ENCODE results near the gene TUBGCP3.

Gene TUBGCP3

DNA sequence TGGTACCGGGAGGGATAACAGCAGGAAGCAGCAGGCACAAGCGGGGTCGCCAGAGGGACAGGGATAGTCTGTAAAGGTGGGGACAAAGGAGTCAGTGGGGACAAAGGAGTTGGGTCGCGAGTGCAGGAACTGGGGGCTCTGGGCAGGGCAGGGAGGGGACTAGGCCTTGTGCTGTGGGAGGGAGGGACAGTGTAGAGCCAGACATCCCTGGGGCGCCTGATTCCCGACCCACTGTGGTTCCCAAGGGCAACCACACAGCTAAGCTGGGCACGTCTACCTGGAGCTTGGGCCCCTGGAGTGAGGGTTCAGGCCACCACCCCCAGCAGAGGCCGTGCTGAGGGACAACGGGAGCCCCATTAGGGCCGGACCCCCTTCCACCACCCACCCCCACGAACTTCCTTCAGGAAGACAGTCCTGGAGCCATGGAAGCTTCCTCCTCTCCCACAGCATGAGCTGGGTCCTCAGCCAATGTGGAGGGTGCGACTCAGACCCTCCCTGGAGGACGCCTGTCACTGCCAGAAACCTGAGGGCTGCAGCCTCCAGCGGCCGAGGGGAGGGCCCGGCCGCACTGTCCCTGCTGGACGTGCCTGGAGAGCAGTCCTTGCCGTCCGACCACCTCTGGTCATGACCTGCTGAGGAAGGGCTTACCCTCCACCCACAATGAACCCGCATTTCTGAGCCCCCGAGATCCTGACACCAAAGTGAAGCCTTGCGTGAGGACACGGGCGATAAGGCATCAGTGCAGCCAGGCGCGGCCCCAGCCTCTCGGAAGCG is 133.9 kb downstream of the TUBGCP3 start:
- no peak for DNase-seq (ENCODE audit: low read depth in 3 of 3)

DNA sequence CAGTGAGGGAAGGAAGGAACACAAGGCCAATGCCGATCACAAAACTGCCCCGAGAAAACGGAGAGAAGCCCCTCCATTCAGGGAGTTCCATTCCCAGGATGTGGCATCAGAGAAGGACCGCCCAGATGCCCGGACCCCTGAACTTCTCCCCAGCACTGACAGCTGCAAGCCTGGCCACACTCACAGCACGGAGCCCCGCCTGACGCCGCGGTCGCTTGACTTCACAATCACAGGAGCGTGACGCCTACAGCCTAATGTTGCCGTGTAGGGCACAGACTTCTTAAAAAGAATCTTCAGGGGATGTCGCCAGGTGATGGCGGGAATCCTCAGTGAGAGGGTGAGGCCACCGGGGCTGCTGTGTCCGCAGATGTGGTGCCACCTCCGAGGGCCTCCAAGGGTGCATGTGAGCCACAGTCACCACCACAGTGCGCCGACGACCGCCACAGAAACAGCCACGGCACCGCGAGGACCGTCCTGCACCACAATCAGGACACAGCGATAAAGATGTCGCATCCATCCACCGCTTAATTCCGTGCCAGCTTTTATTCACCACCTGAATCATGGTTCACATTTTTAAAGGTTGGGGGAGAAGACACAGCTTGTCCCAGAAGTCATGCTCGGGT is 134.6 kb downstream of the TUBGCP3 start:
- no peak for DNase-seq (ENCODE audit: low read depth in 3 of 3)

DNA sequence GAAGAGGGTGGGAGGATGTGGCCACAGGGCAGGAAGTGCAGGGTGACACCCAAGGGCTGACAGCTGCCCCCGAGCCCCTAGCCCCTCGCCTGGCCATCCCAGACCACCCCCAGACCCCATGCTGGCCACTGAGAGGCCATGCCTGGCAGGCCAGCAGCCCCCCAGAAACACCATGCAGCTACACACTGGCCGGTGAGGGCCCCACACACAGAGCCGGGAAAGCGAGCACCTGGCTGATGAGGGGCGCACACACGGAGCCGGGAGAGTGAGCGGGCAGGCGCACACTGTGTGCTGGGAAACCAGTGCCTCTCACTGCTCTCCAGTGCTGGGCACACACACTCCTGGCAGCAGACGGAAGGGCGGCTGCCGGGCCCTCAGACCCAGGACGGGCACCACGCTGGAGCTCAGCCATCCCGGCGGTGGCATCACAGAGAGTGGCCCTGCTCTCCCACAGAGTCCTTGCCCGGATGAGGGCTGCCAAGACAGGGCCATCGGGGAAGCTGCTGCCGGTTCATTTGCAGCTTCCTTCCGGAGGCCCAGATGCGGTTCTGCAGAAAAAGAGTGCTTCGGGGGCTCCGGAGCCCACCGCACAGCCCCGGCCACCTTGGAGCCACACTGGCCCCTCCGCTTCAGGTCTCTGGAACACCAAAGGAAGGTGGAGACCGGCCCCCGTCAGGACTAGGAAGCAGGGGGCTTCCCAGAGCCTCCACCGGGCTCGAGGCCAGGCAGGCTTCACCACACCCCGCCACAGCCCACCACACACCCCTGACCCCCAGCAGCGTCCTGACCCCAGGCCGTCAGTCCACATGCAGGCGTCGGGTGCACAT is 135.4 kb downstream of the TUBGCP3 start:
- DNase-seq (ENCODE audit: low read depth in 3 of 3): no peak

DNA sequence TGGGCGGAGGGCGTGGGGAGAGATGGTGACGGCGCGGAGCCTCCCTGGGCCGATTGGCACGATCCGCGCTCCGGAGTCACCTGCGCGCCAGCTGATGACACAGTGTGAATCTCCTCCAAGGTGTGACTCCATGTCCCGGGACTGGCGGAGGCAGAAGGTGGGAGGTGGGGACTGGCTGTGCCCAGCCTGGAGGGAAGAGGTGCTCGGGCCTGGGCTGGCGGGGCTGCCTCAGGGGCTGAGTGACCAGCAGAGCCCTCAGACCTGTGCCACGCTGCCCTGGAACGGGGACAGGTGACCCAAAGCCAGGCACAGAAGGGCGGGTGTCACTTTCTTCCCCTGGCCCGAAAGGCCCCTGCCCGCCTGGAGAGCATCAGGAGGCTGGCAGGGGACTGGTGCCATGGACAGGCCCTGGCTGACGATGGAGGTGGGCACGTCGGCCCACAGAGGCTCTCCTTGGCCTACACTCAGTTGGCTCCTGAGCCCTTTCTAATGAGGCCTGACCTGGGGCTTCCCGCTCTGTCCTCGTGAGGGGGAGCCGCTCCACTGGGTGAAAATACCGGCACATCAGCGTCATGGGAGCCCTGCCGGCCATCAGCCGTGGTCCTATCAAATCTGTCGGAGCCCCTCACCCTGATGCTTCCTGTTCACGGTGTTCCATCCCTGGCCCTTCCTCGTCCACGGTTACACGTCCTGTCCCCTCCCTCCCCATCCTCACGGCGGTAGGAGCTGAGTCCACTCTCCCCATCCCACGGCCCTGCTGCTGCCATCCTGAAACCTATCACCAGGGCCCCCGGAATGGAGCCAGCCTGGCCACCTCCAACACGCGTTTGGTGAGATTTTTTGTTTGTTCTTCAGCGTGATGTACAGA is 136.2 kb downstream of the TUBGCP3 start:
- DNase-seq (ENCODE audit: low read depth in 3 of 3): no peak

DNA sequence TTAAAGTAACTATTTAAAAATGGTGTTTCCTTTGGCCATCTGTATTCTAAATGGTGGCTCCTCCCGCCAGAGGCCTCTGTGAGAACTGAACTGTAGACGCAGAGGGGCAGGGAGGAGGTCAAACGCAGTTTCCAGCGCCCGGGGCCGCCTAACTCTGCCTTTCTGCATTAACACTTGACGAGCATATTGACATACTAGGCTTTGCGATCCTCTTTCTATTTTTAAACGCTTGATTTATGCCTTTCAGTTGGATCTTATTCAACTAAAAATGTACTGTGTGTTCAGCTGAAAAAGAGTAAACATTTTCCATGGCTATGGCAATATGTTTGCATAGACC is 137.1 kb downstream of the TUBGCP3 start:
- DNase-seq (ENCODE audit: low read depth in 3 of 3): no peak

DNA sequence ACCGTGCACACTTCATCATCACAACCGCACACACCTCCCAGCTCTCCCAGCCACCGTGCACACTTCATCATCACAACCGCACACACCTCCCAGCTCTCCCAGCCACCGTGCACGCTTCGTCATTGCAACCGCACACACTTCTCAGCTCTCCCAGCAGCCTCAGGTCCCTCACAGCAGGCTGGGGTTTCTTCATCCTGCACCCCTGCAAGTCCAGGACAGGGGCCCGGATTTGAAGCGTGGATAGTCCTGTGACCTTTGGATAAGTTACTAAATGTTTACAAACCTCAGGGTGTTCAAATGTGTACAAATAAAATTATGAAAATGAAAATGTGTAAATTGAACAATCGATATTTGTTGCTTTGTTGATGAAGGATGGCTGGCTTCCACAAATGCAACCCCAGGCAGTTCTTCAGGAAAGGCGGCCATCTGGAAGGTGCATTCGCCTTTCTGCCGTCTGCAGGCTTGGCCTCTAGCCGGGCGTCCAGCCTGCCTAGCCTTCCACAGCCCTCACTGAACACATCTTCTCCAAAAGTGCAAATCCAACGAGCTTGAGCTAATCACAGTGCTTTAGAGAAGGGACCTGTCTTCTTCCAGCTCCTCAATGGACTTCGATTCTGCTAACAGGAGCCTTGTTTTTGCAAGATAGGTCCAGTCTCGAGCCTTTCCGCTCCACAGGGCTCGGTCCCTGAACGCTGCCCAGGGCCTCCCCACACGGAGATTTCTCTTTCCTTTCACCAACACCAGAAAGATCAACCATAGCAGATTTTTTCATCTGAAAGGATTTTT is 137.6 kb downstream of the TUBGCP3 start:
- no peak for DNase-seq (ENCODE audit: low read depth in 3 of 3)

DNA sequence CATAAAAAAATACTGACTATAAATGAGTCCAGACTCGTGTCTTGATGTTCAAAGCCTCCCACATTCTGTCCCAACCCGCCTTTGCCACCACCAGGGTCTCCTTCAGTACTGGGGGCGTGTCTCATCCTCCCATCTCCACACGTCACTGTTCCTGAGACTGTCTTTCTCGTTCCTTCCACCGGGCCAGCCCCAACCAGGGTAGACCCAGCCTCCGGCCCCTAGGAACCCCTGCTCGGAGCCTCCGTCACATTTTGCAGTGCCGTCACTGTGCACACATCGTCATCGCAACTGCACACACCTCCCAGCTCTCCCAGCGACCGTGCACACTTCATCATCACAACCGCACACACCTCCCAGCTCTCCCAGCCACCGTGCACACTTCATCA is 138.4 kb downstream of the TUBGCP3 start:
- no peak for DNase-seq (ENCODE audit: low read depth in 3 of 3)

DNA sequence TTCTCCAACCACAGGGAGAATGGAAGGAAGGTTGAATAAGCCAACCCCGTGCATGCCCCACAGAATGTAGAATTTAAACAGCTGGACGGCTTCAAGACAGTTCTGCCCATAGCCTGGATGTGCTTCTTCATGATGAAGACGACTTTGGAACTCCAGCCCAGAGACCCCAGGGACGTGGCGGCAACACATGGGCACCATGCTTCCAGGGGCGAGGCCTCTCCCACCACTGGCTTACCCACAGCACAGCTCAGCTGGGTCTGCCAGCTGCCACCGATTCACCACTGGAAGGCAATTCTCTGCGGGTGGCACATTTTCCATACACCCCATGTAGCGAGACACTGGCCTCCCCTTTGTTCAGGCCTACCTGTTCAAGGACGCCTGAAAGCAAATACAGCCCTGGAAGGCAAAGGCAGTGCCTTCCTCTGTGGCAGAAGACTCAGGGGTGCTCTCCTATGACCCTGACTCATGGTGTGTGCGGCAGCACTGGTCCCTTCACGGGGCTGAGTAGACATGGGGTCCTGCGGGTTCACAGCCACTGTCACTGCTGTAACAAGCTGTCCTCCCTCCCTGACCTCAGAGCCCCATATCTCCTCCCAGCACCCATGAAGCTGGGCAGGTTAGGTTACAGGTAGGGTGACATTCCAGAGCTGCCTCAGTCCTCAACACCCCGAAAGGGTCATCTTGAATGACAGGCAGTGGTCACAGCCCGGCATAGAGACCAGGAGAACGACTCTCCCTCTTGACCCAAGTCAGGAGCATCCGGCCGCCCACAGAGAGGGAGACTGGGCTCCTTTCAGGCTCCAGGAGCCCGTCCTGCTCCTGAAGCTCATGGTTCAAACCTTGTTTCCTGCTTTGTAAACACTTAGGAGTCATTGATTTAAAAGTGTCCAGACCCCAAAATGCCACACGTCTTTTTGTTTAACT is 139.1 kb downstream of the TUBGCP3 start:
- DNase-seq (ENCODE audit: low read depth in 3 of 3): no peak

DNA sequence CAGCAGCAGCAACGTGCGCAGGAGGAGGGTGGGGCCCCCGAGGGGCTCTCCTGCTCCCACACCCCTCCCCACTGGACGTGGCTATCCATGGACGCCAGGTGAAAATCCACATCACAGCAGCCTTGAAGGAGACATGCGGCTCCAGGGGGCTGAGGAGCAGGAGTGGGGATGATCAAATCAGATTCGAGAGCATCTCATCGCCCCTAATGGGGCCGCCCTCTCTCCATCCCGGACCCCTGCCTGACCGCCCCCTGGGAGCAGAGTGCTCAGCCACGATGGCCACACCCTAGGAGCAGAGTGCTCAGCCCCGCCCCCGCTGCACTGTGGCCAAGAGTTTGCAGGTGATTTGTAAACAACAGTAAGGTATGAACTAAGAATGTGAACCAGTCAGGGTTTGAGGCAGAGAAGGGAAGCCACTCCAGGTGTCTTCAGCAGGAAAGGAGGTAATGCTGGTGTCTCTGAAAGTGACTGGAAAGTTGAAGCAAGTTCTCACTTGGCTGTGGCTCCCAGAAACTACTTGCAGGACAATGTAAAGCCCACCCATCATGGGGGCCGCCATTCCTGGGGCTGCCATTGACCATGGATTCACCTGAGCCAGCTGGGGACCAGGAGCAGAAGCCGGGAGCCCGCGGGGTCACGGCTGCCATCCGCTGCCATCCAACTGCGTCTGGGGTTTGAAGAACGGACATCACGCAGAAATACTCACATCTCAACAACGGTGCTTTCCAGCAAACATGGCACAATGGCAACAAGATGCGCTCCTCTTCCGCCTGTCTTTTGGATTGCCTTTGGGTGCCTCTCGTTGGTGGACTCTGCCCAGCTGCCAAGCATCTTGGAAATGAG is 140.0 kb downstream of the TUBGCP3 start:
- no peak for DNase-seq (ENCODE audit: low read depth in 3 of 3)

DNA sequence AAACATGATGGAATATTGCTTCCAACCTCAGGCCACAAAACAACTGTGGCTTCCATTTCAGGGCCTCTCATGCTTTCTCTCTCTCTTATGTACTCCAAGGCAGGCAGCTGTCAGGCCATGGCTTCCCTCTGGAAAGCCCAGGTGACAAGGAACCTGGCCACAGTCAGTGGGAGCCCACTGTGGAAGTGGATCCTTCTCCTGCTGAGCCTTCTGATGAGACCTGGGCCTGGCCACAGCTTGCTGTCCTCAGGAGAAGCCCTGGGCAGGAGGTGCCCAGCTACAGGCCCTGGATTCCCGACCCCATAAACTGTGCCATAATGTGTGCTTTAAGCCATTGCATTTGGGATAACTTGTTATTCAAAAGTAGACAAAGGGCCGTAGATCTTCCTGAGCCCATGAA is 140.6 kb downstream of the TUBGCP3 start:
- DNase-seq (ENCODE audit: low read depth in 3 of 3): no peak

DNA sequence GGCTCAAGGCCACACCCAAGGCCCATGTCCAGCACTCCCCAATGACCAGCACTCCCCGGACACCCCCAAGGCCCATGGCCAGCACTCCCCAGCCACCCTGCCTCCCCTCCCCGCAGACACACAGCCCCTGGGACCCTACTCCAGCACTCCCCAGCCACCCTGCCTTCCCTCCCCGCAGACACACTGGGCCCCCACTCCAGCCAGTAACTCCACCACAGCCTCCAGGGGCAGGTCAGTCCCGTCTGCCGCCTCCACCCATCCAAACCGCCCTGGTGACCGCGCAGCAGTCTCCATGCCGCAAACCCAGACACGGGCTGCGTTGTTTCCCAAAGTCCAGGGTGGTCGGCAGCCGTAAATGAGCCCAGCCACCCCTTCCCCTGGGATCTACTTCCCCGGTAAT is 141.1 kb downstream of the TUBGCP3 start:
- DNase-seq (ENCODE audit: low read depth in 3 of 3): no peak

DNA sequence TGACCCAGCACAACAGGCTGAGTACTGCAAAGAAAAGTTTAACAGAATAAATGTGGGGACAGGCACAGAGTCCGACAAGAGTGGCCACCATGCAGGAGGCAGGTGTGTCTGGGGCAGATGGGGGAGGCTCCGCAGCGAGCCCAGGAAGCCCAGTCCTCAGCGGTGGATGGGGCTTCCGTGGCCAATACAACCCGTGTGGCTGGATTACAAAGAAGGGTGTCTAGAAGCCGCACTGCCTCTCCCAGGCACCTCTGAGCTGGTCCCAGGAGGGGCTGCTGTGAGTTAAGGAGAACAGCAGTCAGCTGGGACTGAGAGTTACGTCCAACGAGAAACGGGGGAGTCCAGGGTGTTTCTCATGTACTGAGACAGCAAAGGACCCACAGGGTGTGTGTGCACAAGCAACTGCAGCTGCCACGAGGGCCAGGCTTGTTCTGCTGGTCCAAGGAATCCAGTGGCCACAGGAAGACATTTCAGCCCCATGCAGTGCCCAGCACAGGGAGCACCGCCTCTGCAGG is 141.5 kb downstream of the TUBGCP3 start:
- DNase-seq (ENCODE audit: low read depth in 3 of 3): no peak

DNA sequence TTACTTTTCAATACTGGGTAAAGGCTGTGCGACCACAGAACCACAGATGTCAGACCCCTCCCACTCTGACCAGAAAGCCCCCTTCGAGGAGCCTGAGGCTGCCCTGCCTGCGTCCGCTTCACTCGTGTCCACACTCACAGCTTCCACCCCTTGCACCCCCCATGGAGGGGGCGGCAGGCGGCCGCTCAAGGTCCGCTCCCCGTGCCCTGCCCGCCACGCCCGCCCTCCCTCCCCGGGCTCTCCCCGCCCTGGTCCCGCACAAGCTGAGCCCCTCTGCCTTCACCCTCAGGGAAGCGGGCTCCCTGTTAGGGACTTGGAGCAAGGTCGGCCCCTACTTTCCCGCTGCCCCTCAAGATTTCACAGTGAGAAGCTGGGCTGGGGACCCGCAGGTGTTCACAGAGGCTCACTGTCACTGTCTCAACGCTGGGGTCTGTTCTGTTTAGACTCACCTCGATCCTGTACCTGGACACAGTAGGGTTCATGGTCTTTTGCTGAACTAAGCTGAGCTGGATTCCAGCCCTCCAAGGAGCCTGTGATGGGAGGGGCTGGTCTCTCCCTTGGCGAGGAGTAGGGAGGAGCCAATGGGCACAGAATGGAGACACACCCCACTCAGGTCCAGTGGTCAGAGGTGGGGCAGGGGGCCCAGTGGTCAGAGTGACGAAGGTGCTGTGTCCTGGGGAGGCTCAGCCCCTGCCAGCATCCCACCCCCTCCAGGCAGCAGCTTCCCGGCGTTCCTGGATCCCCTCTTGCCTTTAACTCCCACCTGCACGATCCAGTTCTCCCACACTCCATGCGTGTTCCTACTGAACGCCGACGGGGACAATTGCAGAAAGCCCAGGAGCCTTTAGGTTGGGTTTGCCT is 142.3 kb downstream of the TUBGCP3 start:
- DNase-seq (ENCODE audit: low read depth in 3 of 3): no peak

DNA sequence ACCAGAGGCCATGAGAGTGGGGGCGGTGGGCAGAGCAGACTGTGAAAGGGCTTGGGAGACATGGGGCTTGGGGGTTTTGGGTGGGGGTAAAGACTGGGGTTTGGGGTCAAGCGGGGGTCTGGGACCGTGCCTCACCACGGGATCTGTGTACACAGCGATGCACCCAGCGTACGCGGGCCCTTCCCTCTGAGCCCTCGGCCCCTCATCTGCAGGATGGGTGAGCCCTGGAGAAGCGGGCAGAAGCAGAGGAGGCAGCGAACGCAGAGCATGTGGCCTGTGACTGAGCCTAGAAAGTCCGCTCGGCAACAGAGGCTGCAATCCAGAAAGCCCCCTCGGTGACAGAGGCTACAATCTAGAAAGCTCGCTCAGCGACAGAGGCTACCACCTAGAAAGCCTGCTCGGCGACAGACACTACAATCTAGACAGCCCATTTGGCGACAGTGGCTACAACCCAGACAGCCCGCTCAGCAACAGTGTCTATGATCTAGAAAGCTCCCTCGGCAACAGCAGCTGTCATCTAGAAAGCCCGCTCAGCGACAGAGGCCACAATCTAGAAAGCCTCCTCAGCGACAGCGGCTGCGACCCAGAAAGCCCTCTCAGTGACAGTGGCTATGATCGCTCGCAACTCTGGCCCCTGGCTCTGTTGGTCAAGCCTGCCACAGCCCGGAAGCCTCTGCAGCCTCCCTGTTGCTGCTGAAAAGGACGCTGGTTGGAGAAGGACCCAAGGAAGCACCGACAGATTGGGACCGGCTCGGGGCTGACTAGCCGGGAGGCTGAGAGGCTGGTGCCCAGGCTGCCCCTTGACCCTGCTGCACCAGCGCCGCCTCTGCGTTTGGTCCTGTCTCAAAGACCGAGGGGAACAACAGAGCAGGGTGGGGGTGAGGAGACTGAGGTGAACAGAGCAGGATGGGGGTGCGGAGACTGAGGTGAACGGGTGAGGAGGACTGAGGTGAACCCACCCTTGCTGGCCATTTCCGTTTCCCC is 143.2 kb downstream of the TUBGCP3 start:
- no peak for DNase-seq (ENCODE audit: low read depth in 3 of 3)

DNA sequence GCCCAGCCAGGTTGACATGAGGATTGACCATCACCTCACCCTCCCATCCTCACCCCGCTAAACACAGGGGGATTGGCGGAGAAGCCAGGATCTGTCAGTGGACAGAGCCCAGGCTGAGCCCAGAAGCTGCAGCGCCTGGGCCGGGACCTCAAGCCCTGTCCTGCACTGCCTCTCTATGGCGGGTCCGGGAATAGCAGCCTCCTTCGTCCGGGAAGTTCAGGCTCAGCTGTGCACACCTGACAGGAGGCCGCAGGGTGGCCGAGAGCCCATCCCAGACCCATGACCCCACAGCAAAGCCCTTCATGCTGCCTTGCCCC is 144.0 kb downstream of the TUBGCP3 start:
- peak; percentile 38 to 46 (median 38) for DNase-seq (ENCODE audit: low read depth in 3 of 3)

DNA sequence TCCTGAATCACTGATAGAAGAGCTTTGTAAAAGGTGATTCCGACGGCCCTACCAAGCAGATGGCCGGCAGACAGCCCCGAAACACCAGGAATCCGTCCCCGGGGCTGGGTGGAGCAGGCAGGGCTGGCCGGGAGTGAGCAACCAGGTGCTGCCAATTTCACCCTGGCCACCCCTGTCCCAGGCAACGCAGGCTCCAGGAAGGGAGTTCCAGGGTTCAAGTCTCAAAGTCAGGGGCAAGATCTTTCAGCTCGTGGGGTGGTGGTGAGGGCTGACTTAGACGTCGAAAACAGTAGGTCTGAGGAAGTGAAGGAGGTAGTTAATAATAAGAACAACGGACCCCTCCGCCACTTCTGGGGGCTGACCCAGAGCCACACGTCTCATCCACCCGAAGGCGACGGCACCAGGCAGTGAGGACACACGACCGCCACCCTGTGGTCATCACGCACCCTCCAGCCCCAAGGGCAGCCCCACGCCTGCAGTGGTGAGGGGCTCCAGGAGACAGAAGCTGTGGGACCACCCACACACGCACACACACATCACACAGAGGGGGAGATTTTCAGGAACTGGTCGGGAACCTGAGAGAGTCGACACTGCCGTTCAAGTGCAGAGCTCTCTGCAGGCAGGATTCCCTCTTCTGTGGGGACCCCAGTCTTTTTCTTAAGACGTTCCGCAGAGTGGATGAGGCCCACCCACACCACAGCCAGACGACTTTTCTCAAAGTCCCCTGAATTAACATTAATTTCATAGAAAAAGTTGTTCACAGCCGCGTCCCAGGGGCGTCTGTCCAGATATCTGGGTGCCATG is 144.6 kb downstream of the TUBGCP3 start:
- DNase-seq (ENCODE audit: low read depth in 3 of 3): no peak
